H9 (cell line): ENCODE measurements around the gene ANKUB1. TPM values are rescaled to one million over a fixed set of nuclear protein-coding genes. Genes with fewer than 3 reads are reported as not detected.

Experiments used
- DNase-seq: peaks from one replicate; pipeline ENCODE4 v3.0.0-alpha.2; 2017
- H2AFZ ChIP-seq: one replicate; pipeline ENCODE4 v1.6.1; 2013; ENCODE audit warnings: mild to moderate bottlenecking, low read length, control low read depth, moderate library complexity
- H2AK5ac ChIP-seq: 2 replicates; pipeline ENCODE4 v1.6.1; 2013; ENCODE audit warnings: low read length, control low read depth, mixed read lengths; ENCODE audit not compliant: insufficient read length
- H2BK120ac ChIP-seq: one replicate; pipeline ENCODE4 v1.6.1; 2013; ENCODE audit warnings: low read depth, mild to moderate bottlenecking, low read length, control low read depth, inconsistent platforms; ENCODE audit not compliant: poor library complexity, severe bottlenecking
- H2BK12ac ChIP-seq: 2 replicates; pipeline ENCODE4 v1.6.1; 2013; ENCODE audit warnings: low read length, control low read depth, mixed read lengths, low read depth; ENCODE audit not compliant: insufficient read length
- H2BK15ac ChIP-seq: 2 replicates; pipeline ENCODE4 v1.6.1; 2013; ENCODE audit warnings: low read depth, low read length, control low read depth
- H2BK20ac ChIP-seq: one replicate; pipeline ENCODE4 v1.6.1; 2013; ENCODE audit warnings: low read depth, mild to moderate bottlenecking, low read length, control low read depth, inconsistent platforms; ENCODE audit not compliant: poor library complexity, severe bottlenecking
- H2BK5ac ChIP-seq: 2 replicates; pipeline ENCODE4 v1.6.1; 2013; ENCODE audit warnings: low read length, control low read depth, mixed read lengths; ENCODE audit not compliant: insufficient read length
- H3K14ac ChIP-seq: 2 replicates; pipeline ENCODE4 v1.6.1; 2013; ENCODE audit warnings: low read length, control low read depth; ENCODE audit not compliant: insufficient read depth
- H3K18ac ChIP-seq: 2 replicates; pipeline ENCODE4 v1.6.1; 2013; ENCODE audit warnings: low read depth, mild to moderate bottlenecking, mixed read lengths, low read length, control low read depth; ENCODE audit not compliant: insufficient read length
- H3K23ac ChIP-seq: 2 replicates; pipeline ENCODE4 v1.6.1; 2013; ENCODE audit warnings: low read length, control low read depth, mixed read lengths, low read depth; ENCODE audit not compliant: insufficient read length
- H3K23me2 ChIP-seq: 2 replicates; pipeline ENCODE4 v1.6.1; 2013; ENCODE audit warnings: low read depth, mild to moderate bottlenecking, mixed read lengths, low read length, control low read depth; ENCODE audit not compliant: insufficient read length, poor library complexity, severe bottlenecking
- H3K27ac ChIP-seq: 2 replicates; pipeline ENCODE4 v1.5.1; 2013; ENCODE audit warnings: low read length, control low read depth, mixed read lengths, low read depth; ENCODE audit not compliant: insufficient read length
- H3K27me3 ChIP-seq: 2 replicates; pipeline ENCODE4 v1.6.1; 2013; ENCODE audit warnings: low read length, control low read depth, inconsistent platforms; ENCODE audit not compliant: insufficient read depth
- H3K4ac ChIP-seq: 2 replicates; pipeline ENCODE4 v1.6.1; 2013; ENCODE audit warnings: low read depth, mild to moderate bottlenecking, control low read depth, inconsistent platforms, low read length, moderate library complexity
- H3K4me1 ChIP-seq: 2 replicates; pipeline ENCODE4 v1.6.1; 2013; ENCODE audit warnings: low read length, control low read depth, inconsistent platforms; ENCODE audit not compliant: insufficient read depth
- H3K4me2 ChIP-seq: 2 replicates; pipeline ENCODE4 v1.6.1; 2013; ENCODE audit warnings: low read length, control low read depth, mixed read lengths; ENCODE audit not compliant: insufficient read length, insufficient read depth
- H3K56ac ChIP-seq: 2 replicates; pipeline ENCODE4 v1.6.1; 2013; ENCODE audit warnings: low read depth, mild to moderate bottlenecking, mixed read lengths, low read length, control low read depth; ENCODE audit not compliant: insufficient read length
- H3K79me1 ChIP-seq: 2 replicates; pipeline ENCODE4 v1.6.1; 2013; ENCODE audit warnings: low read depth, mild to moderate bottlenecking, moderate library complexity, low read length, control low read depth, inconsistent platforms; ENCODE audit not compliant: insufficient read depth, poor library complexity, severe bottlenecking
- H3K79me2 ChIP-seq: 2 replicates; pipeline ENCODE4 v1.6.1; 2013; ENCODE audit warnings: low read length, control low read depth, inconsistent platforms; ENCODE audit not compliant: insufficient read depth
- H3K9ac ChIP-seq: 2 replicates; pipeline ENCODE4 v1.6.1; 2013; ENCODE audit warnings: low read length, control low read depth, mixed read lengths; ENCODE audit not compliant: insufficient read length; ENCODE audit errors: extremely low read depth
- H3K9me3 ChIP-seq: one replicate; pipeline ENCODE4 v1.6.1; 2013; ENCODE audit warnings: low read depth, low read length, inconsistent platforms; ENCODE audit not compliant: control insufficient read depth
- H3T11ph ChIP-seq: one replicate; pipeline ENCODE4 v1.6.1; 2013; ENCODE audit warnings: mild to moderate bottlenecking, low read length, control low read depth, inconsistent platforms
- H4K20me1 ChIP-seq: one replicate; pipeline ENCODE4 v1.6.1; 2013; ENCODE audit not compliant: control insufficient read depth, insufficient read length, insufficient read depth
- H4K5ac ChIP-seq: 2 replicates; pipeline ENCODE4 v1.6.1; 2013; ENCODE audit warnings: low read depth, mild to moderate bottlenecking, mixed read lengths, low read length, control low read depth; ENCODE audit not compliant: insufficient read length
- H4K8ac ChIP-seq: replicated peaks from 2 replicates; pipeline ENCODE4 v1.6.1; 2013; ENCODE audit warnings: low read length, control low read depth, mixed read lengths, low read depth; ENCODE audit not compliant: insufficient read length
- H4K91ac ChIP-seq: 2 replicates; pipeline ENCODE4 v1.6.1; 2013; ENCODE audit warnings: low read depth, mild to moderate bottlenecking, moderate library complexity, mixed read lengths, low read length, control low read depth; ENCODE audit not compliant: insufficient read length
- H3K27ac Mint-ChIP-seq, 3 experiments: 2 replicates in 2 of 3; 3 replicates in 1 of 3; pipeline ENCODE4 v1.8.0; 2020 to 2021; ENCODE audit warnings: mixed read lengths in 3 of 3, mild to moderate bottlenecking in 1 of 3, moderate library complexity in 1 of 3
- H3K27me3 Mint-ChIP-seq: 2 replicates; pipeline ENCODE4 v1.8.0; 2021; ENCODE audit warnings: low read depth, mild to moderate bottlenecking, moderate library complexity, mixed read lengths
- H3K36me3 Mint-ChIP-seq, 3 experiments: 2 replicates in 2 of 3; 3 replicates in 1 of 3; pipeline ENCODE4 v1.8.0; 2020 to 2021; ENCODE audit warnings: low read depth in 3 of 3, mixed read lengths in 3 of 3; ENCODE audit not compliant: insufficient read depth in 1 of 3
- H3K4me1 Mint-ChIP-seq, 2 experiments: 2 replicates each; pipeline ENCODE4 v1.8.0; 2020; ENCODE audit warnings: mixed read lengths in 2 of 2
- H3K4me3 Mint-ChIP-seq, 2 experiments: 2 replicates in 1 of 2; 3 replicates in 1 of 2; pipeline ENCODE4 v1.8.0; 2020 to 2021; ENCODE audit warnings: mild to moderate bottlenecking in 2 of 2, mixed read lengths in 2 of 2, moderate library complexity in 1 of 2
- H3K9me3 Mint-ChIP-seq, 2 experiments: 2 replicates in 1 of 2; 3 replicates in 1 of 2; pipeline ENCODE4 v1.8.0; 2020; ENCODE audit warnings: mild to moderate bottlenecking in 2 of 2, mixed read lengths in 2 of 2, moderate library complexity in 1 of 2
- CTCF ChIP-seq: fragments of 200-600 bp; sonication (generic); conservative IDR thresholded peaks from 3 replicates; pipeline ENCODE4 v1.8.0; 2021; ENCODE audit warnings: antibody characterized with exemption, mild to moderate bottlenecking
- WGBS: extraction: QIAGEN DNeasy Blood & Tissue Kit; methylation state at CpG from one replicate; pipeline ENCODE4 v1.1.7; 2013; ENCODE audit warnings: missing lambda C conversion rate, low lambda C conversion rate, mixed read lengths; ENCODE audit not compliant: insufficient read length; ENCODE audit errors: extremely low coverage; 5-methylcytosine and 5-hydroxymethylcytosine counted together
- total RNA-seq: library from RNA; stranded (reverse); gene quantifications from 2 replicates; pipeline ENCODE4 v1.2.1, GENCODE V29; 2021

ANKUB1 gene
- total RNA-seq, 1 experiment from 2014 or later: not detected

GRCh38 chr3:149810846-149811245 is 18.5 kb upstream of the ANKUB1 start:
- Histone ChIP-seq H3K4me2 (no peak overlapping the region), H3K23me2 (peaks cover 10% of the 10 kb centered on the region), H3T11ph (no peak overlapping the region), H3K79me1 (peaks cover 2% of the 10 kb centered on the region), H2BK5ac (no peak overlapping the region), H4K91ac (no peak overlapping the region), H4K8ac (no peak overlapping the region), H3K9ac (no peak overlapping the region), H3K27ac (no peak overlapping the region), H3K27me3 (no peaks in the 10 kb centered on the region), H3K14ac (no peak overlapping the region), H3K23ac (no peak overlapping the region), H4K20me1 (no peaks in the 10 kb centered on the region), H2BK15ac (no peak overlapping the region), H2BK20ac (no peak overlapping the region), H3K4ac (no peak overlapping the region), H2BK120ac (no peak overlapping the region), H2BK12ac (no peak overlapping the region), H4K5ac (no peak overlapping the region), H3K56ac (no peak overlapping the region), H2AK5ac (no peak overlapping the region), H3K4me1 (no peaks in the 10 kb centered on the region), H3K9me3 (no peaks in the 10 kb centered on the region), H3K79me2 (peaks cover 6% of the 10 kb centered on the region; the same call in 1 of the 2 replicates), H3K18ac (no peak overlapping the region), H2AFZ (no peak overlapping the region)
- no peak for TF ChIP-seq CTCF
- no peaks in the 10 kb centered on the region for H3K9me3 Mint-ChIP-seq
- H3K27me3 Mint-ChIP-seq: no peaks in the 10 kb centered on the region; the same call in 1 of the 2 replicates
- no peak overlapping the region for H3K27ac Mint-ChIP-seq
- no CpG with 5 or more reads among the region's 2 CpGs for WGBS
- no peak overlapping the region for H3K4me3 Mint-ChIP-seq
- H3K36me3 Mint-ChIP-seq: 0 out of 7 replicates have a peak, but pooled peaks cover 0 to 3% (median 0%) of the 10 kb centered on the region in 3 experiments
- peaks cover 23 to 25% of the 10 kb centered on the region in 2 experiments for H3K4me1 Mint-ChIP-seq
- DNase-seq: no peak
